Bronchus fibroblast of lung (primary cell): ENCODE data around the gene FIGLA. TPM values are rescaled to one million over a fixed set of nuclear protein-coding genes. Genes with fewer than 3 reads are reported as not detected.

Experiments used
- total RNA-seq: library from RNA; depleted of rRNA; stranded (reverse); fragments of >200 nt; gene quantifications from 2 replicates; pipeline ENCODE4 v1.2.3, GENCODE V29; 2015

FIGLA gene, protein sequence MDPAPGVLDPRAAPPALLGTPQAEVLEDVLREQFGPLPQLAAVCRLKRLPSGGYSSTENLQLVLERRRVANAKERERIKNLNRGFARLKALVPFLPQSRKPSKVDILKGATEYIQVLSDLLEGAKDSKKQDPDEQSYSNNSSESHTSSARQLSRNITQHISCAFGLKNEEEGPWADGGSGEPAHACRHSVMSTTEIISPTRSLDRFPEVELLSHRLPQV
- total RNA-seq: not detected in 2 replicates

DNA sequence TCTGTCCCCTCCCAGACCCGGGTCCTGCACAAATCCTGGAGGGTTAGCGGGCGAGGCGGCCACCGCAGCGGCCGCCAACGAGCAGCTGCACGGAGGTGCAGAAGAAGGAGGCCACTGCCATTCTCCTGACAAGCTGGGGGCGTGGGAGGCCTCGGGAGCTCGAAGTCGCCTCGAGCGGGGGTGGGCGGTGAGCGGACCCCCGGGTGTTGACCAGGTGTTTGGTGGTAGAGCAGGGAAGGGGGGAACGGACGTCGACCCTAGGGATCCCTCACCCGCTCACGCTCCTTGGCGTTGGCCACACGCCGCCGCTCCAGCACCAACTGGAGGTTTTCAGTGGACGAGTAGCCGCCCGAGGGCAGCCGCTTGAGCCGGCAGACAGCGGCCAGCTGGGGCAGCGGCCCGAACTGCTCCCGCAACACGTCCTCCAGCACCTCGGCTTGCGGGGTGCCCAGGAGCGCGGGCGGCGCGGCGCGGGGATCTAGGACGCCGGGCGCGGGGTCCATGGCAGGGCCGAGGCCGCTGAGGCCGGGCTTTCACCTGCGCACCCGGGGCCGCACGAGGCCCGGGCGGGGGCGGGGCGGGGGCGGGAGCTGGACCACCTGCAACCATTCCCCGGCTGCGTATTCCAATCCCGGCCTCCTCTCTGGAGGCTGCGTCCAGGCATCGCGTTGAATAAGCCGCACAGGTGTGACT is at the start of gene FIGLA:
Gene FIGLA, minus strand, starts transcription at position 508 of the 693 bp plus-strand sequence. Its CDS starts 5 bp downstream, at position 503.

GRCh38 chr2:70835643-70836042 is 45.2 kb upstream of the FIGLA start, which contains the start of gene CD207:
Gene CD207, minus strand, starts transcription at chr2:70835816. Its CDS starts 40 bp downstream, at chr2:70835776.

DNA sequence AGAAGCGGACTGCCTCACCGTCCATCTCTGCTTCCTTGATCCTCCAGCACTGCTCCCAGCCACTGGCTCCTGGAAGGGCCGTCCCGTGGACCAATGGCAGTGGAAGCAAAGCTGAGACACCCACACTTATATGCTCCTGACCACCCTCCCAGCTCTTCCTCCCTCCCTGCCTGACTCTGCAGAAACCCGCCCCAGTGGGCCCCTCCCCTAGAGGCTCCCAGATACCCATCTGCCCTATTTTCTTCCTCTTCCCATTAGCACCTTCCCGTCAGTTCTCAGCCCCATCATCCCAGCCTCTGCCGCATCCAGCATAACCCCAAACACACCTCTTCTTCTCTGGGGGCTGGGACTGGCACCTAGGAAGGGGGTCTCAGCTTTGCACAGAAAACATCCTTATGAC is 30.1 kb upstream of the FIGLA start, which contains the start of gene CLEC4F:
Gene CLEC4F, minus strand, starts transcription at position 101 of the 400 bp plus-strand sequence. Its CDS starts 76 bp downstream, at position 25.

GRCh38 chr2:70767699-70768589 is 22.5 kb downstream of the FIGLA start, which contains the start of gene ADD2:
Gene ADD2, minus strand, starts transcription at chr2:70768200. Its CDS starts 61,792 bp downstream, at chr2:70706408.

Other genes starting within 250 kb of the FIGLA start
- gene TGFA, start 236.8 kb downstream of the FIGLA start, total RNA-seq: not detected in 2 replicates
- under 0.01 and 0.59 TPM in 2 replicates for gene ADD2, start 22.4 kb downstream of the FIGLA start, total RNA-seq
- not detected in 2 replicates for gene CLEC4F, start 30.0 kb upstream of the FIGLA start, total RNA-seq
- gene CD207, start 45.2 kb upstream of the FIGLA start, total RNA-seq: not detected in 2 replicates
- 1.5 and 2.5 TPM in 2 replicates for gene VAX2, start 109.9 kb upstream of the FIGLA start, total RNA-seq
- gene ATP6V1B1, start 145.3 kb upstream of the FIGLA start, total RNA-seq: 1.0 and 4.4 TPM in 2 replicates
- gene ANKRD53, start 188.0 kb upstream of the FIGLA start, total RNA-seq: 2.0 and 2.2 TPM in 2 replicates
- 23.0 and 24.0 TPM in 2 replicates for gene TEX261, start 204.2 kb upstream of the FIGLA start, total RNA-seq